NB4 (cell line): Measurements from ENCODE around the gene TAF8.

Experiments used
- CTCF ChIP-seq: IDR thresholded peaks from one replicate; pipeline ENCODE4 v1.5.1; 2012; ENCODE audit warnings: low read depth, low read length
- MAX ChIP-seq: IDR thresholded peaks from 2 replicates; pipeline ENCODE4 v1.6.1; 2011; ENCODE audit warnings: low read depth, low read length
- POLR2A ChIP-seq: IDR thresholded peaks from 2 replicates; pipeline ENCODE4 v1.6.1; 2011; ENCODE audit warnings: mild to moderate bottlenecking; ENCODE audit not compliant: insufficient read length; ENCODE audit errors: extremely low read depth

- TF ChIP-seq CTCF (no peak), POLR2A (no peak), MAX (no peak; the same call in 1 of the 2 replicates)
Observed at GRCh38 chr6:42045538-42046460, 4.5 kb upstream of the TAF8 start.
